Measurements from ENCODE around the gene CPNE9.

DNA sequence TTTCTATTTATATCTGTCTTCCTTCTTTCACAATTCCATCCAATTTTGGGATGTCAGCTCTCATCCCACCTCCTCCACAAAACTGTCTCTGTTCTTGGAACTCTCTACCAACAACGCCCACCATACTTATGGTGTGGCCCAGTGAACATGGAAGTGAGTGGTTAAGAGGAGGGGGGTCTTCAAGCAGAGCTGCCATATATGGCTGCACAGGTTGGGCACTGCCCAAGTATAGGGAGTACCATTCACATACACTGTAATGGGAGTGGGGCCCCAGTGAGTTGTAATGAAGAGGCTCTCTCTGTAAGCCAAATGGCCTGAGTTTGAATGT, 74.0 kb downstream of the CPNE9 start:
- TF ChIP-seq, protein P1, sequence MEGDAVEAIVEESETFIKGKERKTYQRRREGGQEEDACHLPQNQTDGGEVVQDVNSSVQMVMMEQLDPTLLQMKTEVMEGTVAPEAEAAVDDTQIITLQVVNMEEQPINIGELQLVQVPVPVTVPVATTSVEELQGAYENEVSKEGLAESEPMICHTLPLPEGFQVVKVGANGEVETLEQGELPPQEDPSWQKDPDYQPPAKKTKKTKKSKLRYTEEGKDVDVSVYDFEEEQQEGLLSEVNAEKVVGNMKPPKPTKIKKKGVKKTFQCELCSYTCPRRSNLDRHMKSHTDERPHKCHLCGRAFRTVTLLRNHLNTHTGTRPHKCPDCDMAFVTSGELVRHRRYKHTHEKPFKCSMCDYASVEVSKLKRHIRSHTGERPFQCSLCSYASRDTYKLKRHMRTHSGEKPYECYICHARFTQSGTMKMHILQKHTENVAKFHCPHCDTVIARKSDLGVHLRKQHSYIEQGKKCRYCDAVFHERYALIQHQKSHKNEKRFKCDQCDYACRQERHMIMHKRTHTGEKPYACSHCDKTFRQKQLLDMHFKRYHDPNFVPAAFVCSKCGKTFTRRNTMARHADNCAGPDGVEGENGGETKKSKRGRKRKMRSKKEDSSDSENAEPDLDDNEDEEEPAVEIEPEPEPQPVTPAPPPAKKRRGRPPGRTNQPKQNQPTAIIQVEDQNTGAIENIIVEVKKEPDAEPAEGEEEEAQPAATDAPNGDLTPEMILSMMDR (IDR thresholded peaks at IDR 0.05 in 4 of 5, conservative IDR thresholded peaks at IDR 0.05 in 1 of 5): no peak
- no peak for TF ChIP-seq POLR2A (IDR thresholded peaks at IDR 0.05)
